Inferior parietal cortex (tissue), 1 donor: Measurements from ENCODE around the gene OR2A25.
"Not testable (repeated sequence)": the region's sequence is repeated elsewhere in the genome, so short reads cannot be mapped to it uniquely, and the experiment has no call there.

Source experiments
- DNase-seq: peaks from one replicate; pipeline ENCODE4 v3.0.0-alpha.2; 2016; ENCODE audit errors: extremely low spot score

OR2A25 gene

GRCh38 chr7:144069511-144069910 lies at the start of gene OR2A25:
TSS of gene OR2A25 (plus strand) at chr7:144069811. CDS start at chr7:144074220, 4,409 bp downstream.
- DNase-seq, result no peak

- no peak for DNase-seq
Measured at GRCh38 chr7:144020340-144020739, 49.3 kb upstream of the OR2A25 start.

GRCh38 chr7:144022169-144022568 lies 47.4 kb upstream of the OR2A25 start:
- DNase-seq, result no peak

GRCh38 chr7:144023171-144023827 lies 46.3 kb upstream of the OR2A25 start:
- DNase-seq, result no peak

GRCh38 chr7:144024213-144024612 lies 45.4 kb upstream of the OR2A25 start:
- no peak for DNase-seq

- no peak for DNase-seq
Measured at GRCh38 chr7:144026203-144026883, 43.3 kb upstream of the OR2A25 start.

- DNase-seq, result peak; percentile 66
Measured at GRCh38 chr7:144027070-144027469, 42.5 kb upstream of the OR2A25 start.

- no peak for DNase-seq
Measured at GRCh38 chr7:144027974-144028373, 41.6 kb upstream of the OR2A25 start.

- no peak for DNase-seq
Measured at GRCh38 chr7:144028547-144028946, 41.1 kb upstream of the OR2A25 start.

GRCh38 chr7:144032516-144032915 lies 37.1 kb upstream of the OR2A25 start:
- DNase-seq, result no peak

GRCh38 chr7:144032985-144033709 lies 36.5 kb upstream of the OR2A25 start:
- no peak for DNase-seq

GRCh38 chr7:144035385-144035784 lies 34.2 kb upstream of the OR2A25 start:
- DNase-seq, result no peak

- DNase-seq, result no peak
Measured at GRCh38 chr7:144036302-144036885, 33.2 kb upstream of the OR2A25 start.

GRCh38 chr7:144037414-144038035 lies 32.1 kb upstream of the OR2A25 start:
- no peak for DNase-seq

- no peak for DNase-seq
Measured at GRCh38 chr7:144038887-144039286, 30.7 kb upstream of the OR2A25 start.

GRCh38 chr7:144048648-144049047 lies 21.0 kb upstream of the OR2A25 start, which contains the start of gene OR2A5:
TSS of gene OR2A5 (plus strand) at chr7:144048948. CDS start at chr7:144050402, 1,454 bp downstream.
- no peak for DNase-seq

GRCh38 chr7:144049491-144049890 lies 20.1 kb upstream of the OR2A25 start:
- DNase-seq, result no peak

- no peak for DNase-seq
Measured at GRCh38 chr7:144050093-144050492, 19.5 kb upstream of the OR2A25 start.

GRCh38 chr7:144050884-144051283 lies 18.7 kb upstream of the OR2A25 start:
- DNase-seq, result not testable (repeated sequence)

GRCh38 chr7:144057954-144058353 lies 11.7 kb upstream of the OR2A25 start:
- DNase-seq, result no peak

GRCh38 chr7:144063710-144064109 lies 5.9 kb upstream of the OR2A25 start:
- no peak for DNase-seq

GRCh38 chr7:144069953-144070352 lies 342 bp downstream of the OR2A25 start:
- DNase-seq, result no peak
